Neural progenitor cell (in vitro differentiated cells): ENCODE results near the gene ASB1. TPM values are rescaled to one million over a fixed set of nuclear protein-coding genes. Genes with fewer than 3 reads are reported as not detected.

ENCODE experiments used
- DNase-seq: peaks from one replicate; pipeline ENCODE4 v3.0.0-alpha.2; 2016; ENCODE audit warnings: low spot score
- H2AFZ ChIP-seq: fragments of 200-600 bp; sonication (generic); replicated peaks from 2 replicates; pipeline ENCODE4 v1.6.1; 2016; ENCODE audit warnings: antibody characterized with exemption
- H3F3A ChIP-seq: fragments of 200-600 bp; sonication (generic); 2 replicates; pipeline ENCODE4 v1.6.1; 2016; ENCODE audit warnings: antibody characterized with exemption, low read depth
- H3K27ac ChIP-seq: fragments of 200-600 bp; sonication (generic); 2 replicates; pipeline ENCODE4 v1.5.1; 2016; ENCODE audit warnings: mild to moderate bottlenecking
- H3K27me3 ChIP-seq: fragments of 200-600 bp; sonication (generic); 2 replicates; pipeline ENCODE4 v1.6.1; 2016; ENCODE audit warnings: mild to moderate bottlenecking, moderate library complexity
- H3K36me3 ChIP-seq: fragments of 200-600 bp; sonication (generic); 2 replicates; pipeline ENCODE4 v1.5.1; 2016
- H3K4me1 ChIP-seq: fragments of 200-600 bp; sonication (generic); 2 replicates; pipeline ENCODE4 v1.6.1; 2016; ENCODE audit warnings: mixed run types
- H3K4me2 ChIP-seq: fragments of 200-600 bp; sonication (generic); 2 replicates; pipeline ENCODE4 v1.6.1; 2016
- H3K4me3 ChIP-seq: fragments of 200-600 bp; sonication (generic); 2 replicates; pipeline ENCODE4 v1.5.1; 2016
- H3K79me2 ChIP-seq: fragments of 200-600 bp; sonication (generic); 2 replicates; pipeline ENCODE4 v1.6.1; 2016; ENCODE audit warnings: low read depth
- H3K9ac ChIP-seq: fragments of 200-600 bp; sonication (generic); 2 replicates; pipeline ENCODE4 v1.6.1; 2016
- H3K9me3 ChIP-seq: fragments of 200-600 bp; sonication (generic); 2 replicates; pipeline ENCODE4 v1.5.1; 2016; ENCODE audit warnings: low read depth
- H4K20me1 ChIP-seq: fragments of 200-600 bp; sonication (generic); 2 replicates; pipeline ENCODE4 v1.6.1; 2016; ENCODE audit warnings: low read depth
- H3K27ac Mint-ChIP-seq: 3 replicates; pipeline ENCODE4 v1.8.0; 2021; ENCODE audit warnings: mixed read lengths
- H3K27me3 Mint-ChIP-seq: 2 replicates; pipeline ENCODE4 v1.8.0; 2022; ENCODE audit warnings: low read depth, mild to moderate bottlenecking, inconsistent platforms, moderate library complexity, mixed read lengths; ENCODE audit not compliant: insufficient read depth
- H3K36me3 Mint-ChIP-seq: 3 replicates; pipeline ENCODE4 v1.8.0; 2021; ENCODE audit warnings: mixed read lengths
- H3K4me1 Mint-ChIP-seq: 3 replicates; pipeline ENCODE4 v1.8.0; 2021; ENCODE audit warnings: mixed read lengths
- H3K4me3 Mint-ChIP-seq: 3 replicates; pipeline ENCODE4 v1.8.0; 2021; ENCODE audit warnings: mild to moderate bottlenecking, moderate library complexity, mixed read lengths
- H3K9me3 Mint-ChIP-seq: 3 replicates; pipeline ENCODE4 v1.8.0; 2020; ENCODE audit warnings: mixed read lengths
- CTCF ChIP-seq: fragments of 200-600 bp; sonication (generic); IDR thresholded peaks from 2 replicates; pipeline ENCODE4 v1.5.1; 2017; ENCODE audit warnings: antibody characterized with exemption, mild to moderate bottlenecking
- EZH2 ChIP-seq: fragments of 200-600 bp; sonication (generic); IDR thresholded peaks from 2 replicates; pipeline ENCODE4 v1.6.1; 2017; ENCODE audit warnings: antibody characterized with exemption, mild to moderate bottlenecking, moderate library complexity
- EZH2phosphoT487 ChIP-seq: fragments of 200-600 bp; sonication (generic); IDR thresholded peaks from 2 replicates; pipeline ENCODE4 v1.6.1; 2017; ENCODE audit warnings: antibody characterized with exemption
- total RNA-seq: library from RNA; depleted of rRNA; stranded (reverse); fragments of >200 nt; gene quantifications from 2 replicates; pipeline ENCODE4 v1.2.3, GENCODE V29; 2015; ENCODE audit warnings: low replicate concordance

Gene ASB1
- 22.1 and 29.2 TPM in 2 replicates for total RNA-seq

- peak within 1 kb of the TSS; percentile 81 for H3K27ac Mint-ChIP-seq
- H2AFZ ChIP-seq: peak within 1 kb of the TSS; percentile 96
- peaks cover 49% of the 10 kb centered on the region for H3K79me2 ChIP-seq
- peak within 1 kb of the TSS; percentile 74 for H3K27ac ChIP-seq
- H3K9me3 ChIP-seq: no peaks in the 10 kb centered on the region
- TF ChIP-seq EZH2 (no peak), EZH2phosphoT487 (no peak), CTCF (no peak)
- peak; percentile 94 for DNase-seq
- peaks cover 19% of the 10 kb centered on the region for H3K4me1 Mint-ChIP-seq
- H3K4me1 ChIP-seq: peaks cover 17% of the 10 kb centered on the region
- peak within 1 kb of the TSS; percentile 97 for H3K4me3 ChIP-seq
- peaks cover 13% of the 10 kb centered on the region for H3K9me3 Mint-ChIP-seq
- H4K20me1 ChIP-seq: peaks cover 34% of the 10 kb centered on the region
- H3K36me3 ChIP-seq: no peaks in the 10 kb centered on the region
- H3K9ac ChIP-seq: peak within 1 kb of the TSS; percentile 82
- H3F3A ChIP-seq: peaks cover 12% of the 10 kb centered on the region
- no peaks in the 10 kb centered on the region for H3K27me3 ChIP-seq
- peaks cover 22% of the 10 kb centered on the region for H3K36me3 Mint-ChIP-seq
- H3K4me2 ChIP-seq: peak within 1 kb of the TSS; percentile 98
- peak within 1 kb of the TSS; percentile 95 for H3K4me3 Mint-ChIP-seq
- H3K27me3 Mint-ChIP-seq: no peaks in the 10 kb centered on the region
Observed at GRCh38 chr2:238426568-238427434, at the start of gene ASB1. TSS of gene ASB1 (plus strand) at chr2:238426927. CDS start at chr2:238427071, 144 bp downstream.

DNA sequence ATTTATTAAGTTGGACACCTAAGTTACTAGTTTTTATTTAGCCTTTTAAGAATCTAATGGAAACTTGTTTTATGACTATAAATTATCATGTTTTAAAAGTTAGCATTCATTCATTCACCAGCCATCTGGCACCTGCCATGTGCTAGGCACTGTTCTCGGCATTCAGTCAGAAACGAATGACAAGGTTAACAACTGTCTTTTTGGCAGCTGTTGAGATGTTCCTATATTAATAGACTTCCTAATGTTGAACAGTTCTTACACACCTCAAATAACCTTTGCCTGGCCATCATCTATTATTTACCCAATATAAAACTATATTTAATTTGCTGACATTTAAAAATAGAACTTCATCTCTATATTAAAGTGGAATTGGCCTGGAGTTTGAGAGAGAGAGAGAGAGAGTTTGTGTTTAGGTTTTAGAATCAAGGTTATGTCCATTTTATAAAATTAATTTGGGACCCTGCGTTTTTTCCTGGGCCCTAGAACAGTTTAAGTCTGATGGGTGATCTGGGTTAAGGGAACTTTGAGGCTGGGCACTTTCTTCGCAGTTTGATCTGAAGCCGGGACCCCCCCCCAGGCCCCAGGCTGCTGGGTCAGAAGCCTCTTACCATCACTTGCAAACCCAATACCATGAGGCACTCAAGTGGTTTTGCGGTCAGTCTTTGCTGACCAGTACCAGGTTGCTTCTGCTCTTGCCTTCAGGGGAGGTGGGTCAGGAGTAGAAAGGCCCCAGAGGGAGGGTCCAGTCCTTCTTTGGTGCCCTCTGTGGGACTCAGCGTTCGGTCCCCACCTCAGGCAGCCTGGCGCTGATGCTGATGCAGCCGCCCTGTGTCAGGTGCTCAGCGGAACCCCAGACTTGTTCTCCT, 48.3 kb upstream of the ASB1 start:
- Histone ChIP-seq H2AFZ (no peak overlapping the region), H4K20me1 (no peaks in the 10 kb centered on the region), H3K4me3 (no peak overlapping the region), H3K9me3 (no peaks in the 10 kb centered on the region), H3K4me1 (no peaks in the 10 kb centered on the region), H3F3A (no peaks in the 10 kb centered on the region), H3K27ac (no peak overlapping the region), H3K27me3 (no peaks in the 10 kb centered on the region), H3K36me3 (no peaks in the 10 kb centered on the region), H3K79me2 (no peaks in the 10 kb centered on the region), H3K9ac (no peak overlapping the region), H3K4me2 (no peak overlapping the region)
- H3K4me1 Mint-ChIP-seq: peaks cover 22% of the 10 kb centered on the region
- peaks cover 24% of the 10 kb centered on the region for H3K36me3 Mint-ChIP-seq
- TF ChIP-seq EZH2phosphoT487 (no peak), CTCF (no peak), EZH2 (no peak)
- peaks cover 5% of the 10 kb centered on the region for H3K27me3 Mint-ChIP-seq
- H3K9me3 Mint-ChIP-seq: peaks cover 8% of the 10 kb centered on the region
- no peak for DNase-seq
- peak overlapping the region; percentile 90 for H3K27ac Mint-ChIP-seq
- no peak overlapping the region for H3K4me3 Mint-ChIP-seq

DNA sequence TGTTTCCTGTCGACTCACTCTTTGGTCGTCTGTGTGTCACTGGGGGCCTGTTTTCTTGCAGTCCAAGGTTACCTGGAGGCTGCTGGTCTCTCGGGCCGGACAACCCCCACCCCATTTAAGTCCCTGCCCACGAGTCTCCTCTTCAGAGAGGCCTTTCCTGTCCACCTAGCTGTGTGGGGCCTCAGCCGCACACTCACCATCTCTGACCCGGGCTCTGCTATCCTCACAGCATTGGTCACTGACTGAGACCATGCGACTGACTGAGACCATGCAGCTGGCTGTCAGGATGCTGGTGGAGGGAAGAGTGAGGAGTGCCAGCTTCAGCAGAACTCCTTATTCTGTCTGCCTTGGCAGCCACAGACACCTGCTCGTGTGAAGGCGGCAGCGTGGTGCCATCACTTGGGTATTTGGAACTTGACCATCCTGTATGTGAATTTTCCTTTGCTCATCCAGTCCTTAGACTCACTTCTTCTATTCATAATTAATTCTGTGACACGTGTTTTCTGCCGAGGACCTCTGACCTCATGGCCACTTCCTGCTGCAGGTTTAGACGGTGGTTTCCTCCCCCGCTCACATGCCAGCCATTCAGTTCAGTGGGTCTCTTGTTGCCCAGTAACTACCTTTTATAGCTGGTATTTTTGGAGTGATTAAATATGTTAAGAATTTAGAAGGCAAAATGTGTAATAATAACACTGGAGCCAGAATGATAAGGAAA, 47.5 kb upstream of the ASB1 start:
- Histone ChIP-seq H4K20me1 (no peaks in the 10 kb centered on the region), H2AFZ (no peak overlapping the region), H3K4me3 (no peak overlapping the region), H3F3A (no peaks in the 10 kb centered on the region), H3K27me3 (no peaks in the 10 kb centered on the region), H3K27ac (no peak overlapping the region), H3K4me1 (no peaks in the 10 kb centered on the region), H3K79me2 (no peaks in the 10 kb centered on the region), H3K9ac (no peak overlapping the region), H3K9me3 (no peaks in the 10 kb centered on the region), H3K4me2 (no peak overlapping the region), H3K36me3 (no peaks in the 10 kb centered on the region)
- peaks cover 28% of the 10 kb centered on the region for H3K36me3 Mint-ChIP-seq
- TF ChIP-seq EZH2 (no peak), EZH2phosphoT487 (no peak), CTCF (no peak)
- no peak for DNase-seq
- no peak overlapping the region for H3K4me3 Mint-ChIP-seq
- peaks cover 22% of the 10 kb centered on the region for H3K4me1 Mint-ChIP-seq
- H3K27ac Mint-ChIP-seq: peak overlapping the region; percentile 90
- H3K27me3 Mint-ChIP-seq: peaks cover 6% of the 10 kb centered on the region
- H3K9me3 Mint-ChIP-seq: peaks cover 6% of the 10 kb centered on the region
